H9 (cell line): ENCODE data around the gene LITAF. TPM values are rescaled to one million over a fixed set of nuclear protein-coding genes. Genes with fewer than 3 reads are reported as not detected.
A peak's percentile ranks its signal among the peaks of the same experiment; 100 is the strongest.

Experiments
- DNase-seq: peaks from one replicate; pipeline ENCODE4 v3.0.0-alpha.2; 2017
- H2AFZ ChIP-seq: one replicate; pipeline ENCODE4 v1.6.1; 2013; ENCODE audit warnings: mild to moderate bottlenecking, low read length, control low read depth, moderate library complexity
- H2AK5ac ChIP-seq: 2 replicates; pipeline ENCODE4 v1.6.1; 2013; ENCODE audit warnings: low read length, control low read depth, mixed read lengths; ENCODE audit not compliant: insufficient read length
- H2BK120ac ChIP-seq: one replicate; pipeline ENCODE4 v1.6.1; 2013; ENCODE audit warnings: low read depth, mild to moderate bottlenecking, low read length, control low read depth, inconsistent platforms; ENCODE audit not compliant: poor library complexity, severe bottlenecking
- H2BK12ac ChIP-seq: 2 replicates; pipeline ENCODE4 v1.6.1; 2013; ENCODE audit warnings: low read length, control low read depth, mixed read lengths, low read depth; ENCODE audit not compliant: insufficient read length
- H2BK15ac ChIP-seq: 2 replicates; pipeline ENCODE4 v1.6.1; 2013; ENCODE audit warnings: low read depth, low read length, control low read depth
- H2BK20ac ChIP-seq: one replicate; pipeline ENCODE4 v1.6.1; 2013; ENCODE audit warnings: low read depth, mild to moderate bottlenecking, low read length, control low read depth, inconsistent platforms; ENCODE audit not compliant: poor library complexity, severe bottlenecking
- H2BK5ac ChIP-seq: 2 replicates; pipeline ENCODE4 v1.6.1; 2013; ENCODE audit warnings: low read length, control low read depth, mixed read lengths; ENCODE audit not compliant: insufficient read length
- H3K14ac ChIP-seq: 2 replicates; pipeline ENCODE4 v1.6.1; 2013; ENCODE audit warnings: low read length, control low read depth; ENCODE audit not compliant: insufficient read depth
- H3K18ac ChIP-seq: 2 replicates; pipeline ENCODE4 v1.6.1; 2013; ENCODE audit warnings: low read depth, mild to moderate bottlenecking, mixed read lengths, low read length, control low read depth; ENCODE audit not compliant: insufficient read length
- H3K23ac ChIP-seq: 2 replicates; pipeline ENCODE4 v1.6.1; 2013; ENCODE audit warnings: low read length, control low read depth, mixed read lengths, low read depth; ENCODE audit not compliant: insufficient read length
- H3K23me2 ChIP-seq: 2 replicates; pipeline ENCODE4 v1.6.1; 2013; ENCODE audit warnings: low read depth, mild to moderate bottlenecking, mixed read lengths, low read length, control low read depth; ENCODE audit not compliant: insufficient read length, poor library complexity, severe bottlenecking
- H3K27ac ChIP-seq: 2 replicates; pipeline ENCODE4 v1.5.1; 2013; ENCODE audit warnings: low read length, control low read depth, mixed read lengths, low read depth; ENCODE audit not compliant: insufficient read length
- H3K27me3 ChIP-seq: 2 replicates; pipeline ENCODE4 v1.6.1; 2013; ENCODE audit warnings: low read length, control low read depth, inconsistent platforms; ENCODE audit not compliant: insufficient read depth
- H3K4ac ChIP-seq: 2 replicates; pipeline ENCODE4 v1.6.1; 2013; ENCODE audit warnings: low read depth, mild to moderate bottlenecking, control low read depth, inconsistent platforms, low read length, moderate library complexity
- H3K4me1 ChIP-seq: 2 replicates; pipeline ENCODE4 v1.6.1; 2013; ENCODE audit warnings: low read length, control low read depth, inconsistent platforms; ENCODE audit not compliant: insufficient read depth
- H3K4me2 ChIP-seq: 2 replicates; pipeline ENCODE4 v1.6.1; 2013; ENCODE audit warnings: low read length, control low read depth, mixed read lengths; ENCODE audit not compliant: insufficient read length, insufficient read depth
- H3K56ac ChIP-seq: 2 replicates; pipeline ENCODE4 v1.6.1; 2013; ENCODE audit warnings: low read depth, mild to moderate bottlenecking, mixed read lengths, low read length, control low read depth; ENCODE audit not compliant: insufficient read length
- H3K79me1 ChIP-seq: 2 replicates; pipeline ENCODE4 v1.6.1; 2013; ENCODE audit warnings: low read depth, mild to moderate bottlenecking, moderate library complexity, low read length, control low read depth, inconsistent platforms; ENCODE audit not compliant: insufficient read depth, poor library complexity, severe bottlenecking
- H3K79me2 ChIP-seq: 2 replicates; pipeline ENCODE4 v1.6.1; 2013; ENCODE audit warnings: low read length, control low read depth, inconsistent platforms; ENCODE audit not compliant: insufficient read depth
- H3K9ac ChIP-seq: 2 replicates; pipeline ENCODE4 v1.6.1; 2013; ENCODE audit warnings: low read length, control low read depth, mixed read lengths; ENCODE audit not compliant: insufficient read length; ENCODE audit errors: extremely low read depth
- H3K9me3 ChIP-seq: one replicate; pipeline ENCODE4 v1.6.1; 2013; ENCODE audit warnings: low read depth, low read length, inconsistent platforms; ENCODE audit not compliant: control insufficient read depth
- H3T11ph ChIP-seq: one replicate; pipeline ENCODE4 v1.6.1; 2013; ENCODE audit warnings: mild to moderate bottlenecking, low read length, control low read depth, inconsistent platforms
- H4K20me1 ChIP-seq: one replicate; pipeline ENCODE4 v1.6.1; 2013; ENCODE audit not compliant: control insufficient read depth, insufficient read length, insufficient read depth
- H4K5ac ChIP-seq: 2 replicates; pipeline ENCODE4 v1.6.1; 2013; ENCODE audit warnings: low read depth, mild to moderate bottlenecking, mixed read lengths, low read length, control low read depth; ENCODE audit not compliant: insufficient read length
- H4K8ac ChIP-seq: replicated peaks from 2 replicates; pipeline ENCODE4 v1.6.1; 2013; ENCODE audit warnings: low read length, control low read depth, mixed read lengths, low read depth; ENCODE audit not compliant: insufficient read length
- H4K91ac ChIP-seq: 2 replicates; pipeline ENCODE4 v1.6.1; 2013; ENCODE audit warnings: low read depth, mild to moderate bottlenecking, moderate library complexity, mixed read lengths, low read length, control low read depth; ENCODE audit not compliant: insufficient read length
- H3K27ac Mint-ChIP-seq, 3 experiments: 2 replicates in 2 of 3; 3 replicates in 1 of 3; pipeline ENCODE4 v1.8.0; 2020 to 2021; ENCODE audit warnings: mixed read lengths in 3 of 3, mild to moderate bottlenecking in 1 of 3, moderate library complexity in 1 of 3
- H3K27me3 Mint-ChIP-seq: 2 replicates; pipeline ENCODE4 v1.8.0; 2021; ENCODE audit warnings: low read depth, mild to moderate bottlenecking, moderate library complexity, mixed read lengths
- H3K36me3 Mint-ChIP-seq, 3 experiments: 2 replicates in 2 of 3; 3 replicates in 1 of 3; pipeline ENCODE4 v1.8.0; 2020 to 2021; ENCODE audit warnings: low read depth in 3 of 3, mixed read lengths in 3 of 3; ENCODE audit not compliant: insufficient read depth in 1 of 3
- H3K4me1 Mint-ChIP-seq, 2 experiments: 2 replicates each; pipeline ENCODE4 v1.8.0; 2020; ENCODE audit warnings: mixed read lengths in 2 of 2
- H3K4me3 Mint-ChIP-seq, 2 experiments: 2 replicates in 1 of 2; 3 replicates in 1 of 2; pipeline ENCODE4 v1.8.0; 2020 to 2021; ENCODE audit warnings: mild to moderate bottlenecking in 2 of 2, mixed read lengths in 2 of 2, moderate library complexity in 1 of 2
- H3K9me3 Mint-ChIP-seq, 2 experiments: 2 replicates in 1 of 2; 3 replicates in 1 of 2; pipeline ENCODE4 v1.8.0; 2020; ENCODE audit warnings: mild to moderate bottlenecking in 2 of 2, mixed read lengths in 2 of 2, moderate library complexity in 1 of 2
- CTCF ChIP-seq: fragments of 200-600 bp; sonication (generic); conservative IDR thresholded peaks from 3 replicates; pipeline ENCODE4 v1.8.0; 2021; ENCODE audit warnings: antibody characterized with exemption, mild to moderate bottlenecking
- WGBS: extraction: QIAGEN DNeasy Blood & Tissue Kit; methylation state at CpG from one replicate; pipeline ENCODE4 v1.1.7; 2013; ENCODE audit warnings: missing lambda C conversion rate, low lambda C conversion rate, mixed read lengths; ENCODE audit not compliant: insufficient read length; ENCODE audit errors: extremely low coverage; 5-methylcytosine and 5-hydroxymethylcytosine counted together
- total RNA-seq: library from RNA; stranded (reverse); gene quantifications from 2 replicates; pipeline ENCODE4 v1.2.1, GENCODE V29; 2021

The LITAF gene
- total RNA-seq, 1 experiment from 2014 or later: 249 TPM

- Histone ChIP-seq H4K5ac (no peak overlapping the region), H3K14ac (no peak overlapping the region), H4K20me1 (no peaks in the 10 kb centered on the region), H3K79me2 (no peaks in the 10 kb centered on the region), H3K9ac (no peak overlapping the region), H3K27me3 (no peaks in the 10 kb centered on the region), H2BK12ac (no peak overlapping the region), H3K4me2 (no peak overlapping the region), H3T11ph (no peak overlapping the region), H2AFZ (no peak overlapping the region), H3K4ac (0 out of 2 replicates have a peak overlapping the region, but pooled peaks have one; percentile 35), H4K91ac (peak overlapping the region; percentile 4), H3K4me1 (peaks cover 3% of the 10 kb centered on the region; the same call in 1 of the 2 replicates), H2BK20ac (no peak overlapping the region), H3K27ac (no peak overlapping the region), H4K8ac (no peak overlapping the region), H3K56ac (no peak overlapping the region), H3K23me2 (peaks cover 3% of the 10 kb centered on the region), H2BK15ac (no peak overlapping the region), H3K23ac (no peak overlapping the region), H3K18ac (peak overlapping the region; percentile 74), H2BK120ac (no peak overlapping the region), H2AK5ac (no peak overlapping the region), H3K79me1 (no peaks in the 10 kb centered on the region), H3K9me3 (no peaks in the 10 kb centered on the region), H2BK5ac (no peak overlapping the region)
- Mint-ChIP-seq H3K27me3 (peaks cover 6% of the 10 kb centered on the region), H3K4me3 (peak overlapping the region; percentile 20 to 57; a peak in 2 of 5 replicates), H3K36me3 (no peaks in the 10 kb centered on the region), H3K27ac (peak overlapping the region in 2 of 3 experiments; percentile 98 to 99; a peak in 3 of 7 replicates), H3K4me1 (peaks cover 23 to 42% of the 10 kb centered on the region in 2 experiments), H3K9me3 (no peaks in the 10 kb centered on the region; a peak in 1 of 5 replicates)
- TF ChIP-seq CTCF: no peak
- WGBS: no CpG with 5 or more reads among the region's 10 CpGs
- DNase-seq: no peak
Observed at GRCh38 chr16:11635113-11635652, 48.5 kb upstream of the LITAF start.
